Activated CD8-positive, alpha-beta memory T cell treated with anti-CD3 and anti-CD28 coated beads, Interleukin-2, amount 50 U/mL, for 1 hour (primary cell): Measurements from ENCODE around the gene IGF2R.

Experiments
- DNase-seq: peaks from one replicate; pipeline ENCODE4 v3.0.0-alpha.2; 2020; ENCODE audit errors: extremely low read depth

IGF2R gene

GRCh38 chr6:160049346-160049745, 80.5 kb downstream of the IGF2R start:
- DNase-seq, result no peak

- DNase-seq, result no peak
These were observed 81.1 kb downstream of the IGF2R start for GRCh38 chr6:160050022-160050421.

GRCh38 chr6:160051390-160051789, 82.5 kb downstream of the IGF2R start:
- DNase-seq, result no peak

DNA sequence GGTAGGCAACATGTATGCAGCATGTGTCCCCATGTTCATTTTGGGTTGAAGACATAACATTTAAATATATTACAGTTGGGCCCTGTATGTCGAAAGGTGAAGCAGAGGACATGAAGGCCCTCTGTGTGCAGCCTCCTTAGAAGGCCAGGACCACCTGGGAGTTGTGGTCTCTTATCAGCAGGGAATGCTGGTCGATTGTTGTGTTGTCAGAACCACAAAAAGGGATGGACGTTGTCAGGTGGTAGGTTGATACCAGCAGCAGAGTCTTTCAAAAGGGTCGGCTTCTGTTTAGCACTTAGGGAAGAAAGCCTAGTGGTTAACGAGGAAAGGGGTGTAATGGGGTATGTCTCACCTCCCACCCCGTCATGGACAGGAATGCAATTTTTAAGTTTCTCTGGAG, 85.4 kb downstream of the IGF2R start:
- DNase-seq, result no peak

DNA sequence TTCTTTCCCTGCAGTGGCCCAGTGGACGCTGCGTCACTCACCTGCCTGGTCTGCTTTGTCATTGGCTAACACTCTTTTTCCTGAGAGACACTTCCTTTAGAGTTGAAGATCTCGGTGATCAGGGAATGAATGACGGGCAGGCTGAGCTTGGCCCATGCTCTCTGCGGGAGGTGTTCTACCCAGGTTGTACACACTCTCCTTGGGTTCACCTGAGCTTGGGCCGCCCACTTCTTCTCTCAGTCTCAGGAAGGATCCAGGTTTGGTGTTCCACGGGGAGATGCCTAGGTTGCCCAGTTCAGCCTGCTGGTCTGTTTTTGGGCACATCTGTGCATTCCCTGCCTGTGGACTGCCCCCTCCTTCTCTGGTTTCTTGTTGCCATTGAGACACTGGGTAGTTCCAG, 86.0 kb downstream of the IGF2R start:
- DNase-seq, result no peak

DNA sequence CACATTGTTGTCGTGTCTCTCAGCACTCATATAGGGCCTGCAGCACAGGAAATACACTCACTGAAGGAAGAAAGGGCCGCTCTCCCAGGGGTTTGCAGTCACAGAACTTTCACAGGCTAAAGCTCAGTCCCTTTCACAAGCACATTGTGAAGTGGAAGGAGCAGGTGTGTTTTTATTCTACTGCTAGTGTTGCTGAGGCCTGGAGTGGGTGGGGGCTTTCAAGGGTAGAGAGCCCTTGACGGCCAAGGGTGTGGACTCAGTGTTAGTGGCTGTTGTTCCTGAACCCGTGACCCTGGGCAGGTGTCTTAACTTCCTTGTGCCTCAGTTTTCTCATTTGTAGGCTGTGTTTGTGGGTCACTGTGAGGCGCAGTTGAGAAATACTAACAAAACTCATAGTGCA, 86.5 kb downstream of the IGF2R start:
- DNase-seq, result no peak

- no peak for DNase-seq
These were observed 86.9 kb downstream of the IGF2R start for GRCh38 chr6:160055813-160056212.

DNA sequence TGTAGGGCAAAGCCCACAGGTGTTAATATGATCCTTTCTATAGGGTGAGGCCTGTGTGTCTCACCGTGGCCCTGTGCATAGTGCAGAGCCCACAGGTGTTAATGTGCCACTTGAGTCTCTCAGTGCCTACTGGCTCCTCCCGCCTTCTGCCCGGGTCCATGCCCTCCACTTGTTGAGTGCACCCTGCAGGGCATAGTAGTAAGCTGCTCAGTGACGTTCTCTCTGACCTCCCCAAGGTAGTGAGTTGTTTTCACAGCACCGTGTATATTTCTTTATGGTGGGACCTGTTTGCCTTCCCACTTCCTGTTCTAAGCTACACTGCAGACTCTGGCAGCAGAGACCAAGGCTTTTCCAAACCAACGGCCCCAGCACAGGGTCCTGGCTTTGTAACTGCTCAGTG, 88.2 kb downstream of the IGF2R start:
- DNase-seq, result no peak

GRCh38 chr6:160058603-160059215, 89.8 kb downstream of the IGF2R start:
- no peak for DNase-seq

DNA sequence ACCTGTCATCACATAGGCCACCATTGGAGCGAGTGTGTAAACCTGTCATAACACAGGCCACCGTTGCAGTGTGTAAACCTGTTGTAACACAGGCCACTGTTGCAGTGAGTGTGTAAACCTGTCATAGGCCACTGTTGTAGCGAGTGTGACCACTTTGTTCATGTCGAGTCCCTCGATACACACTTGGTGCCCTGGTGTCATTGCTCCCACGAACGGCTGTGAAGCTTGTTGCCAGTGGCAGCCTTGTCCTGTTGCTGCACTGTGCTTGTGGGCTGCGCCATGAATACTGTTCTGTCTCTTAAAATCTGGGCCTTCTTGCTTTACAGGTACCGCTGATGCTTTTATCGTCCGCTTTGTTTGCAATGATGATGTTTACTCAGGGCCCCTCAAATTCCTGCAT, 91.3 kb downstream of the IGF2R start:
- DNase-seq, result no peak

DNA sequence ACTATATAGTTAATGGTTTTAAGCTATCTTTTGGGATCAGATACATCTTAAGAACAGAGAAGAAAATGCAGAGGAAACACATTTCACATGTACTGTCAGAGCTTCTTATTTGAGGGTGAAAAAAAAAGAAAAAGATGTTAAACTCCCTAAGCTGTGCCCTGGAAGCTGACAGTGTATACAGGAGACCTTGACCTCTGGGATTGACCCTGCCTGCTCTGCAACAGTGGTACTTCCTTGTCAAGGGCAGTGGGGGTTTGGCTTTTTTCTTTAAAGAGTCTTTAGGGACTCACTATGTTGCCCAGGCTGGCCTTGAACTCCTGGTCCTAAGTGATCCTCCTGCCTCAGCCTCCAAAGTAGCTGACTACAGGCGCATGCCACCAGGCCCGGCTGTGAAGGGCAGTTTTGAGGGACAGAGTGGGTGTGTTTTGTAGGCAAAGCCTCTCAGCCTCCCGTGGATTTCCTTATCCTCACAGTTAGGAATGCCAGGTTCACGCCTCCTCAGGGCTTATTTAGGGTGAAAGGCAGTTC, 92.1 kb downstream of the IGF2R start:
- no peak for DNase-seq

- no peak for DNase-seq
These were observed 95.0 kb downstream of the IGF2R start for GRCh38 chr6:160063771-160064413.

DNA sequence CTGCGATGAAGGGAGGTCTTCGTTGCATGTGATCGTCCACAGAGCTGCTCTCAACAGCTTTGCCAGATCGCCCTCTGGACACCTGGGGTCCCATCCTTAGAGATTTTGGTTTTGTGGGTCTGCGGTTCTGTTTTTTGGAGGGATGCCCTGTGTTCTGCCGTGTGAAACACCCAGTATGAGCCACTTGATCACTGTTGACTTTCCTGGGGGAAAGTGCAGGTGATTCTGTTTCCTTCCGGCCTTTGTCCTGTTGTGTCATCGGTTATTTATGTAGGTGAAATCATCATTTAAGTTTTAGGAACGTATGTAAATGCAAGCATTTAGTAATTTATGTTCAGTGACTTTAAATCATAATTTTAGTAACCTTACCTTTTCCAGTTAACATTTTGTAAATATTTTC, 96.3 kb downstream of the IGF2R start:
- no peak for DNase-seq

DNA sequence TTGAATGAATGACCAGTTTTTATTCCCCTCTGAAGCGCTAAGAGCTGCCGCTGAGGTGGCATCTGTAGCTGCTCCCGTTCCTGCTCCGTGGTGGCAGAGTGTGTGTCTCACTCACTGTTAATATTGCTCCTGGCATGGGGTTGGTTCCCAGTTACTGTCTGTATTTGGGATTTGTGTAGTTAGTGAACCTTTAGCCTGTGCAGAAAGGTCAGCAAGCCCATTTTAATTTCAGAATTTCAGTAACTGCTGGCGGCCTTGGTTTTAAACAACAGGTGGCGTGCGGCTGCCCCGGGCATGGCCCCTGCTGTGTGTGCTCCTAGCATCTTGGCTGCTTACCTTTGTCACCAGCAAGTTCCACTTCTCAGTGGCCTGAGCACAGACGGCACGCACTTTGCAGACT, 98.7 kb downstream of the IGF2R start:
- no peak for DNase-seq

DNA sequence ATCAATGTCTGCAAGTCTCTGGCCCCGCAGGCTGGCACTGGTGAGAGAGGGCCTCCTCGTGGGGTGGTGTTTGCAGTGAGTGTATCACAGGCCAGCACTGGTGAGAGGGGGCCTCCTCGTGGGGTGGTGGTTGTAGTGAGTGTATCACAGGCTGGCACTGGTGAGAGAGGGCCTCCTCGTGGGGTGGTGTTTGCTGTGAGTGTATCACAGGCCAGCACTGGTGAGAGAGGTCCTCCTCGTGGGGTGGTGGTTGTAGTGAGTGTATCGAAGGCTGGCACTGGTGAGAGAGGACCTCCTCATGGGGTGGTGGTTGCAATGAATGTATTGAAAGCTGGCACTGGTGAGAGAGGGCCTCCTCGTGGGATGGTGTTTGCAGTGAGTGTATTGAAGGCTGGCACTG, 99.5 kb downstream of the IGF2R start:
- DNase-seq, result no peak

DNA sequence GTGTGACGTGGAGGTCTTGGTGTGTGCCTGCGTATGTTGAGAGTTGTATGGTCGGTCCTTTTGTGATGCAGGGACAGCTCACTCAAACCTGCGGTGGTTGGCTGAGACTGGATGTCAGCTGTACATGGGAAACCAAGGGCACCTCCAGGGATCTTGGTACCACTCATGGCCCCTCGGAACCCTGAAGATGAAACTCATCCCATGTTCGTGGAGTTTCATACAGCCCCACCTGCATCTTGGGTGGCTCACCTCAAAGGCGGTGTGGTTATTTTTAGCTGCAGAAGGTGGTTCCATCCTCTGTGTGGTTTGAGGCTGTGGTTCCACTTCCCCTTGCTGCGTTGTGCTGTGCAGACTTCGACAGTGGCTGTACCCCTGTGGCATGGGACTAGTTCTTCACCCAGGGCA, 100.2 kb downstream of the IGF2R start:
- peak; percentile 4 for DNase-seq

- no peak for DNase-seq
These were observed 100.6 kb downstream of the IGF2R start for GRCh38 chr6:160069459-160069858.

GRCh38 chr6:160070427-160070826, 101.5 kb downstream of the IGF2R start:
- no peak for DNase-seq

- no peak for DNase-seq
These were observed 101.9 kb downstream of the IGF2R start for GRCh38 chr6:160070831-160071230.

GRCh38 chr6:160071805-160072690, 103.2 kb downstream of the IGF2R start:
- no peak for DNase-seq

GRCh38 chr6:160073272-160073671, 104.4 kb downstream of the IGF2R start:
- no peak for DNase-seq

DNA sequence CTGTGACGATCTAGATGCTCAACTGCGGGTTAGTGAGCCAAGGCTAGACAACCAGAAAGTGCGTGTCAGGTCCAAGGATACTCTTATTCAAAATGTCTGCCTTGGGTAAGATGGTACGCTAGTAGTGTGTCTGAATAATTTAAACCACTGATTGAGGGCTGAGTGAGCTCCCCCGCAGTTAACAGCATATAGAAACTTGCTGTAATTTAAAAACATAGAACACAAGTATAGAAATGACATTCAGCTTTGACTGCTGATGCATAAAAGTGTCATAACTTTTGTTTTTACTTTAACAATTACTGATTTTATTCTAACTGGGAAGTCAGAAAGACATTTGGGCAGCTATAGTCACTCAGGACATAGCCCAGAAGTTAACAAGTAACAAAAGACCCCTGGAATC, 107.1 kb downstream of the IGF2R start:
- DNase-seq, result no peak

- DNase-seq, result no peak
These were observed 108.1 kb downstream of the IGF2R start for GRCh38 chr6:160077024-160077423.
